OCI-LY7 (cell line): ENCODE measurements around the gene NEK2. TPM values are rescaled to one million over a fixed set of nuclear protein-coding genes. Genes with fewer than 3 reads are reported as not detected.

ENCODE experiments used
- BruUV-seq: library from RNA; stranded (reverse); fragments of 400-500 nt; replicated peaks from 2 replicates; lab custom pipeline; 2021; lab: Mats Ljungman, UMichigan
- CTCF ChIA-PET: fragments of 300-600 bp; sonication (Branson Sonifier 250); formaldehyde crosslinking; loops from one replicate; lab custom pipeline; 2022; ENCODE audit warnings: antibody characterized with exemption; ENCODE audit not compliant: unreplicated experiment; lab: Charles Lee
- POLR2A ChIA-PET: fragments of 300-600 bp; sonication (Branson Sonifier 250); formaldehyde crosslinking; loops from one replicate; lab custom pipeline; 2022; ENCODE audit warnings: antibody characterized with exemption; lab: Charles Lee
- DNase-seq: peaks from one replicate; pipeline ENCODE4 v3.0.0-alpha.2; 2015; ENCODE audit warnings: low spot score
- H2AFZ ChIP-seq: fragments of 200-600 bp; sonication (generic), shearing (Covaris generic); 2 replicates; pipeline ENCODE4 v1.6.1; 2014; ENCODE audit warnings: mild to moderate bottlenecking, antibody characterized with exemption, low read length, moderate library complexity
- H3K27ac ChIP-seq: fragments of 200-600 bp; sonication (generic); 2 replicates; pipeline ENCODE4 v1.5.1; 2014; ENCODE audit warnings: mixed run types, low read depth, mild to moderate bottlenecking, moderate library complexity, low read length, inconsistent platforms; ENCODE audit not compliant: poor library complexity, severe bottlenecking
- H3K36me3 ChIP-seq: fragments of 200-600 bp; sonication (generic); 2 replicates; pipeline ENCODE4 v1.6.1; 2014; ENCODE audit warnings: mild to moderate bottlenecking, antibody characterized with exemption, low read length, moderate library complexity, mixed read lengths; ENCODE audit not compliant: insufficient read depth
- H3K4me1 ChIP-seq: fragments of 200-600 bp; sonication (generic); 2 replicates; pipeline ENCODE4 v1.5.1; 2014; ENCODE audit warnings: mild to moderate bottlenecking, low read length; ENCODE audit not compliant: insufficient read depth, poor library complexity, severe bottlenecking
- H3K4me2 ChIP-seq: fragments of 200-600 bp; sonication (generic); 2 replicates; pipeline ENCODE4 v1.6.1; 2014; ENCODE audit warnings: mild to moderate bottlenecking, low read length
- H3K4me3 ChIP-seq: fragments of 200-600 bp; sonication (generic); 2 replicates; pipeline ENCODE4 v1.5.1; 2014; ENCODE audit warnings: mild to moderate bottlenecking, low read depth, low read length; ENCODE audit not compliant: poor library complexity, severe bottlenecking
- H3K79me2 ChIP-seq: fragments of 200-600 bp; sonication (generic); 2 replicates; pipeline ENCODE4 v1.6.1; 2016; ENCODE audit warnings: low read depth, mild to moderate bottlenecking, low read length, moderate library complexity, mixed read lengths; ENCODE audit not compliant: insufficient read depth
- H3K9me2 ChIP-seq: fragments of 200-600 bp; sonication (generic); 2 replicates; pipeline ENCODE4 v1.6.1; 2016; ENCODE audit warnings: mild to moderate bottlenecking, low read length, mixed read lengths; ENCODE audit not compliant: insufficient read depth
- H3K9me3 ChIP-seq: fragments of 200-600 bp; sonication (generic); 2 replicates; pipeline ENCODE4 v1.6.1; 2014; ENCODE audit warnings: mild to moderate bottlenecking, mixed run types, low read length, mixed read lengths
- H4K20me1 ChIP-seq: fragments of 200-600 bp; sonication (generic); 2 replicates; pipeline ENCODE4 v1.6.1; 2014; ENCODE audit warnings: mild to moderate bottlenecking, antibody characterized with exemption, low read length, moderate library complexity, mixed read lengths; ENCODE audit not compliant: insufficient read depth
- EZH2phosphoT487 ChIP-seq: fragments of 200-600 bp; sonication (generic); IDR thresholded peaks from 2 replicates; pipeline ENCODE4 v1.6.1; 2018; ENCODE audit warnings: low read depth, borderline replicate concordance, mild to moderate bottlenecking, mixed run types, antibody characterized with exemption, low read length, moderate library complexity, mixed read lengths
- intact Hi-C: fragments of 100-400 bp; cut with micrococcal nuclease; formaldehyde crosslinking; loops from one replicate; pipeline ENCODE4 v1.10.0; 2022; ENCODE audit not compliant: unreplicated experiment
- total RNA-seq, 2 experiments: library from RNA; depleted of rRNA in 1 of 2; stranded (reverse); fragments of >200 nt in 1 of 2; shearing (Covaris generic) in 1 of 2; gene quantifications; 2 replicates each; pipeline ENCODE4 v1.2.3, GENCODE V29; 2014 to 2022
- TF ChIP-seq, protein P1 (sequence below): fragments of 200-600 bp; sonication (generic); conservative IDR thresholded peaks from 2 replicates; pipeline ENCODE4 v1.5.1; 2014; ENCODE audit warnings: mild to moderate bottlenecking, antibody characterized with exemption, low read length, moderate library complexity, mixed read lengths

NEK2 gene
- total RNA-seq, 2 experiments from 2014 or later: 55.9 to 69.0 TPM

DNA sequence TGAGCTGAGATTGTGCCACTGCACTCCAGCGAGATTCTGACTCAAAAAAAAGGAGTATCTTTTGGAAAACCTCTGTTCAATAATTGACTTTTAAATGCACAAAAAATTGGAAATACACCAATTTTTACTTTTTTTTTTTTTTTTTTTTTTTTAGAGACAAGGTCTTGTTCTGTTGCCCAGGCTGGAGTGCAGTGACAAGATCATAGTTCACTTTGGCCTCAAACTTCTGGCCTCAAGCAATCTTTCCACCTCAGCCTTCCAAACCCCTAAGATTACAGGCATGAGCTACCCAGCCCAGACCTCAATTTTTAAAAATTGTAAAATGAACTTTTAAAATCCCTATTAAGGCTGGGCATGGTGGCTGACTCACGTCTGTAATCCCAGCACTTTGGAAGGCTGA is 30.8 kb downstream of the NEK2 start:
- no peak overlapping the region for H3K4me2 ChIP-seq
- H3K9me3 ChIP-seq: no peaks in the 10 kb centered on the region
- ChIA-PET POLR2A (interaction anchor here (0.7 kb wide), 3 partner anchors 35 to 1262 kb away, joined by 3 to 4 read pairs (median 3); no protein-coding TSS in a partner anchor), CTCF (no interaction called here)
- H3K4me1 ChIP-seq: peaks cover 6% of the 10 kb centered on the region
- no peaks in the 10 kb centered on the region for H3K9me2 ChIP-seq
- intact Hi-C loops: no loop called here
- BruUV-seq: no TSS peak
- H4K20me1 ChIP-seq: no peaks in the 10 kb centered on the region
- H3K79me2 ChIP-seq: no peaks in the 10 kb centered on the region
- H2AFZ ChIP-seq: no peak overlapping the region
- TF ChIP-seq EZH2phosphoT487: no peak
- TF ChIP-seq, protein P1, sequence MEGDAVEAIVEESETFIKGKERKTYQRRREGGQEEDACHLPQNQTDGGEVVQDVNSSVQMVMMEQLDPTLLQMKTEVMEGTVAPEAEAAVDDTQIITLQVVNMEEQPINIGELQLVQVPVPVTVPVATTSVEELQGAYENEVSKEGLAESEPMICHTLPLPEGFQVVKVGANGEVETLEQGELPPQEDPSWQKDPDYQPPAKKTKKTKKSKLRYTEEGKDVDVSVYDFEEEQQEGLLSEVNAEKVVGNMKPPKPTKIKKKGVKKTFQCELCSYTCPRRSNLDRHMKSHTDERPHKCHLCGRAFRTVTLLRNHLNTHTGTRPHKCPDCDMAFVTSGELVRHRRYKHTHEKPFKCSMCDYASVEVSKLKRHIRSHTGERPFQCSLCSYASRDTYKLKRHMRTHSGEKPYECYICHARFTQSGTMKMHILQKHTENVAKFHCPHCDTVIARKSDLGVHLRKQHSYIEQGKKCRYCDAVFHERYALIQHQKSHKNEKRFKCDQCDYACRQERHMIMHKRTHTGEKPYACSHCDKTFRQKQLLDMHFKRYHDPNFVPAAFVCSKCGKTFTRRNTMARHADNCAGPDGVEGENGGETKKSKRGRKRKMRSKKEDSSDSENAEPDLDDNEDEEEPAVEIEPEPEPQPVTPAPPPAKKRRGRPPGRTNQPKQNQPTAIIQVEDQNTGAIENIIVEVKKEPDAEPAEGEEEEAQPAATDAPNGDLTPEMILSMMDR: no peak
- H3K36me3 ChIP-seq: no peaks in the 10 kb centered on the region
- H3K27ac ChIP-seq: no peak overlapping the region
- DNase-seq: no peak
- no peak overlapping the region for H3K4me3 ChIP-seq

DNA sequence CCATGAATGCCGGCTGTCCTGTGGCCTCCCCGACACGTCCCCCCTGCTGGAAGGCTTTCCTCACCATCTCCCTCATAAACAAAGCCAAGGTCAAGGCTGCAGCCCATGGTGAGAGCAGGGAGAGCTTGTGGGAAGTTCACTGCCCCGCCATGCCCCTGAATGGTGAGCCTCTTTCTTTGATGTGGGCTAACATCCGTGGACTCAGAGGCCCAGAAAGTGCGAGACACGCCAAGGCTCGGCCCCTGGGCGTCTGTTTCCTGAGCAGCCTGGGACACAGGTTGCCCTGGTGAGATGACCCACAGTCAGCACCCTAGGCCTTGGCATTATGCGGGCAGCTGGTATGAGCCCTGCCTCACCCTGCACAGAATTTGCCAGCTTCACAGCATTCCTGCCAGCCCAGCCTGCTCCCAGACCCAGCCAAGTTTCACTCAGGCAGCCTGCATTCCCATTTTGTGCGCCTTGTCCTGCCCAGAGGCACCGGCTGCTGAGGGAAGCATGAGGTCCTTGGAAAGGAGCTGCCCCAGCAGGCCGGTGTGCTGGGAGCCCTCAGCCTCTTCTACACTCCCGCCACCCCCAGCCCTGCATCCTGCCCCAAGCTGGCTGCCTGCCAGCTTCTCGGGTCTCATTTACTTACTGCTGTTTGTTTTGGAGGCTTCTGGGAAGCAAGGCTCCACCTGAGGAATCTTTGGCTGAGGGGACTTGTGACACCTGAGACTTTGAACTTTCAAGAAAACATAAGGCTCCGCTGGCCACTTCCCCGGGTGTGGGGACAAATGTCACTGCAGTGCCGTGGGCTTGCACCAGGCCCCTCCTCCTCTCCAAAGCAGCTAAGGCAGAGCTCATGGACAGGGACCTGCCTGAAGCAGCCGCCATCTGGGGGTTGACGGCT is 31.9 kb downstream of the NEK2 start:
- Histone ChIP-seq H3K27ac (no peak overlapping the region), H3K4me1 (peaks cover 6% of the 10 kb centered on the region), H3K4me2 (no peak overlapping the region), H4K20me1 (no peaks in the 10 kb centered on the region), H3K9me3 (no peaks in the 10 kb centered on the region), H3K36me3 (no peaks in the 10 kb centered on the region), H2AFZ (peak overlapping the region; percentile 50; the same call in 1 of the 2 replicates), H3K4me3 (no peak overlapping the region), H3K79me2 (no peaks in the 10 kb centered on the region), H3K9me2 (no peaks in the 10 kb centered on the region)
- CTCF ChIA-PET: no interaction called here
- BruUV-seq: no TSS peak
- TF ChIP-seq EZH2phosphoT487: no peak
- TF ChIP-seq, protein P1: no peak
- POLR2A ChIA-PET: interaction anchor here (1.0 to 1.5 kb wide), 2 partner anchors 11 to 20 kb away, joined by 3 to 4 read pairs; no protein-coding TSS in a partner anchor
- intact Hi-C loops: no loop called here
- peak; percentile 20 for DNase-seq

DNA sequence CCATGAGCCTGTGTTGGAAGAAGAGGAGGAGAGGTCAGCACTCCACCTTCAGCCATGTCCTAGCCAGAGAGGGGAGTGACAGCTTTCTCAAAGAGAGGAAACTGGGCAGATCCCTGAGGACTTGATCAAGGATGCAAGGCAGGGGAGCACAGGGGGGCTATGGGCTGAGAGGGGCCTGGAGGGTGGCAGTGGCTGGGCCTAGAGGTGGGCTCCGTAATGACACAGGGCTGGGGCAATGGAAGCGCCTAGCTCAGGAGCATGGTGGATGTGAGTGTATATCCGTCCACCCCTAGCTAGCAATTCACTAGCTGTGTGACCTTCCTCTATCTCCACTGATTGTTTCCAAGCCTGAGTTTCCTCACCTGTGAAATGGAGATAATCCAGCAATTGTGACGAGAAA is 32.6 kb downstream of the NEK2 start:
- no peaks in the 10 kb centered on the region for H3K9me3 ChIP-seq
- H3K4me2 ChIP-seq: no peak overlapping the region
- TF ChIP-seq EZH2phosphoT487: no peak
- TF ChIP-seq, protein P1: no peak
- H3K79me2 ChIP-seq: no peaks in the 10 kb centered on the region
- H3K4me1 ChIP-seq: peaks cover 6% of the 10 kb centered on the region
- H3K27ac ChIP-seq: no peak overlapping the region
- no peak for DNase-seq
- no peak overlapping the region for H3K4me3 ChIP-seq
- ChIA-PET POLR2A (interaction anchor here (1.5 kb wide), 1 partner anchor 20 kb away, joined by 4 read pairs; no protein-coding TSS in a partner anchor), CTCF (no interaction called here)
- intact Hi-C loops: no loop called here
- H3K9me2 ChIP-seq: no peaks in the 10 kb centered on the region
- no peak overlapping the region for H2AFZ ChIP-seq
- no peaks in the 10 kb centered on the region for H3K36me3 ChIP-seq
- H4K20me1 ChIP-seq: no peaks in the 10 kb centered on the region
- BruUV-seq: no TSS peak
